Peyer's patch (tissue), 4 donors: Measurements from ENCODE around the gene TBC1D13.

Source experiments
- POLR2A ChIP-seq, 2 donors: fragments of 450-650 bp; IDR thresholded peaks; one replicate each; pipeline ENCODE4 v1.5.1; 2017; ENCODE audit warnings: antibody characterized with exemption in 2 of 2, mild to moderate bottlenecking in 2 of 2, moderate library complexity in 2 of 2
- TF ChIP-seq, protein P1 (sequence below), 6 experiments: fragments of 450-650 bp in 4 of 6; fragments of 200-600 bp in 2 of 6; sonication (generic) in 1 of 6; IDR thresholded peaks; one replicate each; pipeline ENCODE4 v1.5.1; 2017 to 2019; ENCODE audit warnings: antibody characterized with exemption in 6 of 6, mild to moderate bottlenecking in 3 of 6, moderate library complexity in 1 of 6

DNA sequence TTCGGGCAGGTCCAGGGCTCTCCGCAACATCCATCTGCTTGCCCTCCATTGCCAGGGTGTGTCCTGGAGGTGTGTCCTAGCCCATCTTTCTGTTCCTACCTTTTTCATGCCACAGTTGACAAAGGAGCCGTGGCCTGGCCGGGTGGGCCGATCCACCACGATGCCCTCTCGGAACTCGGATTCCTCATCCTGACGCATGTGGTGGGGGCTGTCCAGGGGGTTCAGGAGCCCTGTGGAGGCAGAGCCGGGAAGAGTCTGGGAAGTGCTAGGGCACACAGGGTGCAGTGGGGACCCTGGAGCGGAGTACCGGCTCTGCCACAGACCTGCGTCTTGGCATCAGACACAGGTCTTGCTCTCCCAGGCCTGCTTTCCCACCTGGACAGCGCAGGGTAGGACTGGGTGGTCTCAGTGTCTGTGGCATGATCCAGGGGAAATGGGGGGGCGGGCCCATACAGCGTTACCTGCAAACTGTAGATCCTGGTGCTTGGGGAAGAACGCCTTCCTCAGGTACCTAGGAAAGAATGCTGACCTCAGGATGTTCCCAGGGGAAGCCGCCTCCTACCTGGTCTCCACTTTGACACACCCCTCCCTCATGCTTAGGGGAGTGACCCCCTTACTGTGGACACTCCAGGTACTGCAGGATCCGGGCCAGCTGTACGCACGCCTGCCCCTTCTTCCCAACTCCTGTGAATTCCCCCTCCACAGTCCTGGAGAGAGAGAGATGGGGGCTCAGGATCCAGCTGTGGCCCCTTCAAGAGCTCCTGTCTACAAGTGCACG is 39.1 kb downstream of the TBC1D13 start:
- TF ChIP-seq, protein P1, sequence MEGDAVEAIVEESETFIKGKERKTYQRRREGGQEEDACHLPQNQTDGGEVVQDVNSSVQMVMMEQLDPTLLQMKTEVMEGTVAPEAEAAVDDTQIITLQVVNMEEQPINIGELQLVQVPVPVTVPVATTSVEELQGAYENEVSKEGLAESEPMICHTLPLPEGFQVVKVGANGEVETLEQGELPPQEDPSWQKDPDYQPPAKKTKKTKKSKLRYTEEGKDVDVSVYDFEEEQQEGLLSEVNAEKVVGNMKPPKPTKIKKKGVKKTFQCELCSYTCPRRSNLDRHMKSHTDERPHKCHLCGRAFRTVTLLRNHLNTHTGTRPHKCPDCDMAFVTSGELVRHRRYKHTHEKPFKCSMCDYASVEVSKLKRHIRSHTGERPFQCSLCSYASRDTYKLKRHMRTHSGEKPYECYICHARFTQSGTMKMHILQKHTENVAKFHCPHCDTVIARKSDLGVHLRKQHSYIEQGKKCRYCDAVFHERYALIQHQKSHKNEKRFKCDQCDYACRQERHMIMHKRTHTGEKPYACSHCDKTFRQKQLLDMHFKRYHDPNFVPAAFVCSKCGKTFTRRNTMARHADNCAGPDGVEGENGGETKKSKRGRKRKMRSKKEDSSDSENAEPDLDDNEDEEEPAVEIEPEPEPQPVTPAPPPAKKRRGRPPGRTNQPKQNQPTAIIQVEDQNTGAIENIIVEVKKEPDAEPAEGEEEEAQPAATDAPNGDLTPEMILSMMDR (IDR thresholded peaks at IDR 0.05): no peak
- no peak for TF ChIP-seq POLR2A (IDR thresholded peaks at IDR 0.05)
